ENCODE measurements around the gene TULP3. TPM values are rescaled to one million over a fixed set of nuclear protein-coding genes. Genes with fewer than 3 reads are reported as not detected.

TULP3 gene
- total and polyA plus RNA-seq, 11 donors = 2.6 to 10.0 (median 5.3) TPM

- intact Hi-C loops (cut with DNase I) = loop anchor here in 9 of 10 donors (10.0 kb wide), 3 partner anchors 55 to 95 kb away; partner anchors contain the start of genes TEX52 (in 5 of the 9) and TULP3 (in 1 of the 9)
- peaks cover 0 to 6% (median 4%) of the 10 kb centered on the region in 12 donors for H3K4me1 ChIP-seq
- no peak for TF ChIP-seq POLR2A (IDR thresholded peaks at IDR 0.05)
- no peak for TF ChIP-seq CTCF (IDR thresholded peaks at IDR 0.05)
- WGBS, 4 donors = 91 to 95% (median 94%) methylated on average over 4 of the region's 4 CpGs
- ATAC-seq (no peak), DNase-seq (no peak)
- H3K27me3 ChIP-seq = no peaks in the 10 kb centered on the region
- no peak overlapping the region for H3K27ac ChIP-seq
- H3K36me3 ChIP-seq = no peaks in the 10 kb centered on the region
- H3K9me3 ChIP-seq = no peaks in the 10 kb centered on the region
- H3K4me3 ChIP-seq = no peak overlapping the region
Measured at GRCh38 chr12:2949411-2949810, 58.7 kb downstream of the TULP3 start.

- no peak for DNase-seq
- 95 to 100% (median 96%) methylated on average over 1 of the region's 1 CpG for WGBS, 4 donors
- no peaks in the 10 kb centered on the region for H3K9me3 ChIP-seq
- TF ChIP-seq POLR2A (IDR thresholded peaks at IDR 0.05) = no peak
- no peak for TF ChIP-seq CTCF (IDR thresholded peaks at IDR 0.05)
- ATAC-seq = no peak
- no peak overlapping the region for H3K4me3 ChIP-seq
- H3K27ac ChIP-seq = no peak overlapping the region
- H3K36me3 ChIP-seq = no peaks in the 10 kb centered on the region
- H3K27me3 ChIP-seq = peaks cover 0 to 25% (median 0%) of the 10 kb centered on the region in 9 donors
- H3K4me1 ChIP-seq = peaks cover 0 to 27% (median 11%) of the 10 kb centered on the region in 12 donors
- intact Hi-C loops (cut with DNase I) = loop anchor here in 1 of 10 donors (5.0 kb wide), 1 partner anchor 69 kb away; no protein-coding TSS in a partner anchor
Measured at GRCh38 chr12:2955888-2956287, 65.2 kb downstream of the TULP3 start.

- Histone ChIP-seq H3K4me1 (peaks cover 0 to 42% (median 17%) of the 10 kb centered on the region in 12 donors), H3K27ac (peak overlapping the region; percentile 57 to 94 (median 84)), H3K9me3 (no peaks in the 10 kb centered on the region), H3K4me3 (peak overlapping the region in 11 of 12 donors; percentile 26 to 86 (median 66)), H3K27me3 (peaks cover 0 to 25% (median 0%) of the 10 kb centered on the region in 9 donors), H3K36me3 (no peaks in the 10 kb centered on the region)
- ATAC-seq (no peak), DNase-seq (no peak)
- TF ChIP-seq POLR2A (IDR thresholded peaks at IDR 0.05) = no peak
- TF ChIP-seq CTCF (IDR thresholded peaks at IDR 0.05) = no peak
- 74 to 78% (median 76%) methylated on average over 11 of the region's 11 CpGs for WGBS, 4 donors
- intact Hi-C loops (cut with DNase I) = loop anchor here in 1 of 10 donors (5.0 kb wide), 1 partner anchor 71 kb away; no protein-coding TSS in a partner anchor
Measured at GRCh38 chr12:2957816-2958431, 67.2 kb downstream of the TULP3 start.

GRCh38 chr12:2958432-2959191 is 67.9 kb downstream of the TULP3 start:
- intact Hi-C loops (cut with DNase I) = loop anchor here in 1 of 10 donors (5.0 kb wide), 1 partner anchor 71 kb away; no protein-coding TSS in a partner anchor
- TF ChIP-seq CTCF (IDR thresholded peaks at IDR 0.05) (no peak), POLR2A (IDR thresholded peaks at IDR 0.05) (peak in 1 of 2 donors; percentile 26)
- peaks cover 0 to 25% (median 0%) of the 10 kb centered on the region in 9 donors for H3K27me3 ChIP-seq
- no peaks in the 10 kb centered on the region for H3K36me3 ChIP-seq
- H3K4me1 ChIP-seq = peaks cover 0 to 49% (median 18%) of the 10 kb centered on the region in 12 donors
- DNase-seq = peak; percentile 61 to 84 (median 78)
- H3K27ac ChIP-seq = peak overlapping the region; percentile 57 to 94 (median 84)
- H3K4me3 ChIP-seq = peak overlapping the region; percentile 26 to 86 (median 66)
- no peaks in the 10 kb centered on the region for H3K9me3 ChIP-seq
- WGBS, 4 donors = 1 to 5% (median 1%) methylated on average over 14 to 48 of the region's 48 CpGs
- ATAC-seq = peak; percentile 50 to 81 (median 75)
